Measurements from ENCODE around the gene CLCN2.

Gene CLCN2

DNA sequence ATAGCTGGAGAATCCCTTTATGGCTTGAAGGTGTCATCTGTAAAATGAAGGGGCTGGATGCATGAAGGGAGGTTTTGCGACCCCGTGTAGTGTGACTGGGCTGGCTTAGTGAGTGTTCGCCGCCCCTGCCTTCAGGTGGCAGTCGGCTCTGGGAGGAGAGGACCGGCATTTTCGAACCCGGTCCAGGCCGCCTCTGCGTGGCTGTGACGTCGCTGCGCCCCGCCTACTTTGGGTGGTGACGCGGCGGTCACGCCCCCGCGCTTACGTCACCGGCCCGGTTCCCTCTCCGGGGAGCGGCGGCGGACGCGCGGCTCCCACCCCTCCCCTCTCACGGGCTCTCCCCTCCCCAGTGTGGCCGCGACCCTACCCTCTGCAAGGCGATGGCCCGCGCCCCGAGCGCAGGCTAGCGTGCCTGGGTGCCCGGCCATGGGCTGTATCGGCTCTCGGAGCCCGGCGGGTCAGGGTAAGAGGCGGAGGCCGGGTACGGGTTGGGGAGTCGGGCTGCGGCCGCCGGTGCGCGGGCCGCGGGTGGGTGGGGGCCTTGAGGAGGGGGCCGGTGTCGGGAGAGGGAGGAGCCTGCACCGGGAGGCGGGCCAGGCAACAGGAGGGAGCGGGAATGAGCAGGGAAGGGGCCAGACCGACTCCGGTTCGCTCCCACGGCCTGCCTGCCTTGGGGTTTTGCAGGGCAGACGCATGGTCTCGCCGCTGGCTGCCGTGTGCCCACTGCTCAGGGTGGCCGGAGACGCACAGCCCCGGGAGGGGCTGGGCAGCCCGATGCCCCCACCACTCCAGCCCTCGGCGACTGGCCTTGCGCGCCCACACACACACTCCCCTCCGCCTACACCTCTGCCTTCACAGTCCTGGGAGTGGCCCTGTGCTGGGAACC is 25.5 kb downstream of the CLCN2 start:
- Histone ChIP-seq H3K27ac (peak overlapping the region; percentile 60 to 99 (median 95)), H3K4me3 (peak overlapping the region; percentile 55 to 91 (median 78))

DNA sequence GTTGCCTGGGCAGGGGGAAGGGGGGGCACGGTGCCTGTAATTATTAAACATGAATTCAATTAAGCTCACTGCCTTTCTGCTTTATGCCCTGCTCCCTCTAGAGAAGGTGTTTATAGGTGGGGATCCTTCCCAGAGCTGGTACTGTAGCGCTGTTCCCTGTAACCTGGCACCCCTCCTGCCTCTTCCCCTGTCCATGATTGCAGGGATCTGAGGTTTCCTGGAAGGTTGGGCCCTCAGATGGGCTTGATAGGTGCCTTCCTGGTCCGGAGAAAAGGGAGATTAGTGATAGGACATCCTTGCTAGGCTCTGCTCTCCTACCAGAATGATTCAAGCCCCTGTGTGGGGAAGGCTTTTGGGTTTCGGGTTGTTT is 26.1 kb downstream of the CLCN2 start:
- peak overlapping the region in 20 of 21 experiments; percentile 60 to 99 (median 96) for H3K27ac ChIP-seq
- H3K4me3 ChIP-seq, result peak overlapping the region in 6 of 7 experiments; percentile 55 to 91 (median 82)

DNA sequence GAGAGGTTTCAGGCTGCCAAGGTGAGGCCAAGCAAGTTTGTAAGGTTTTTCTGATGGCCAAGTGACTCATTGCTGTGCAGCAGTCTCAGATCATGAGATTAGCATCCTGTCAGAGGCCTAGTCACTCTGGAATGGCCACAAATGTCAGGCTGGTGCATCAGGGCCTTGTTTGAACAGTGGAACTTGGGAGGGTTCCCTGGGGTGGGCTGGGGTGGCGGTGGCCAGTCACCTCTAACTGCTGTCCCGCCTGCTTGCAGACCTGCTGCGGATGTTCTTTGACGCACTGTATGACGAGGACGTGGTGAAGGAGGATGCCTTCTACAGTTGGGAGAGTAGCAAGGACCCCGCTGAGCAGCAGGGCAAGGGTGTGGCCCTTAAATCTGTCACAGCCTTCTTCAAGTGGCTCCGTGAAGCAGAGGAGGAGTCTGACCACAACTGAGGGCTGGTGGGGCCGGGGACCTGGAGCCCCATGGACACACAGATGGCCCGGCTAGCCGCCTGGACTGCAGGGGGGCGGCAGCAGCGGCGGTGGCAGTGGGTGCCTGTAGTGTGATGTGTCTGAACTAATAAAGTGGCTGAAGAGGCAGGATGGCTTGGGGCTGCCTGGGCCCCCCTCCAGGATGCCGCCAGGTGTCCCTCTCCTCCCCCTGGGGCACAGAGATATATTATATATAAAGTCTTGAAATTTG is 26.8 kb downstream of the CLCN2 start:
- Histone ChIP-seq H3K4me3 (no peak overlapping the region), H3K27ac (peak overlapping the region in 18 of 21 experiments; percentile 34 to 99 (median 96))

DNA sequence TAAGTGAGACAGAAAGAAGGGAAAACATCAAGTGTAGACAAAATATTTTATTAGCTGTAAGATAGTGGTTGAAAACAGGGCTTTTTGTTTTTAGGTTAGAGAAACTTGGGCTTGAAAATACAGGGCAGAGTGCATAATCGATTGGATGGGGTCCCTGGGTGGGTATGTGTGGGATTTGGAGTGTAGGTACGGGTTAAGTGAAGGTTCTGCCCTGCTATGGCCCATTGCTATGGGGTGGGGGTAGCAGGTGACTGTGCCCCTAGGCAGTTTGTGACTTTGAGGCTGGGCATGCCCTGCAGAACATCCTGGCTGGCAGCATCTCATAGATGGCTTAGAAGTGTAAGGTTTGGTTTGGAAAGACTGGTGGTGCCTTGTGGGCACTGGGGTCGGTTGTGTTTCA is 27.7 kb downstream of the CLCN2 start:
- no peak overlapping the region for H3K4me3 ChIP-seq
- peak overlapping the region in 15 of 21 experiments; percentile 26 to 99 (median 62) for H3K27ac ChIP-seq

DNA sequence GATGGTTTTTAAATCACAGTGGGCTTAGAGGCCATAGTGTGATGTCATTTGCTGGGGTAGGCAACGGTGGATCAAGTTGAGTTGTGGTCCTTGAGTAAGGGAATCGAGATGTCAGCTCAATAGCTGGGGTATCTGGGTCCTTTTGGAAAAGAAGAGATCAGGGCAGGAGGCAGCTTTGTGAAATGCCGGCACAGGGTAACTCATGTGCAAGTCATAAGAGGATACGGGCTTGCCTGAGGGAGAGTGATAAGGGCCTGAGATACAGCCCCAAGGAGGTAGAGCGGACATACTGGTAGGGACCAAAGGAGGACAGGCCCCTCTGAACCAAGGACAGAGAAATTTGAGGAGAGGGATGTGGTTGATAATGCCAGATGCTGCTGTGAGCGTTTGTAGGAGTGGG is 28.2 kb downstream of the CLCN2 start:
- Histone ChIP-seq H3K4me3 (no peak overlapping the region), H3K27ac (peak overlapping the region in 16 of 21 experiments; percentile 1 to 99 (median 60))

DNA sequence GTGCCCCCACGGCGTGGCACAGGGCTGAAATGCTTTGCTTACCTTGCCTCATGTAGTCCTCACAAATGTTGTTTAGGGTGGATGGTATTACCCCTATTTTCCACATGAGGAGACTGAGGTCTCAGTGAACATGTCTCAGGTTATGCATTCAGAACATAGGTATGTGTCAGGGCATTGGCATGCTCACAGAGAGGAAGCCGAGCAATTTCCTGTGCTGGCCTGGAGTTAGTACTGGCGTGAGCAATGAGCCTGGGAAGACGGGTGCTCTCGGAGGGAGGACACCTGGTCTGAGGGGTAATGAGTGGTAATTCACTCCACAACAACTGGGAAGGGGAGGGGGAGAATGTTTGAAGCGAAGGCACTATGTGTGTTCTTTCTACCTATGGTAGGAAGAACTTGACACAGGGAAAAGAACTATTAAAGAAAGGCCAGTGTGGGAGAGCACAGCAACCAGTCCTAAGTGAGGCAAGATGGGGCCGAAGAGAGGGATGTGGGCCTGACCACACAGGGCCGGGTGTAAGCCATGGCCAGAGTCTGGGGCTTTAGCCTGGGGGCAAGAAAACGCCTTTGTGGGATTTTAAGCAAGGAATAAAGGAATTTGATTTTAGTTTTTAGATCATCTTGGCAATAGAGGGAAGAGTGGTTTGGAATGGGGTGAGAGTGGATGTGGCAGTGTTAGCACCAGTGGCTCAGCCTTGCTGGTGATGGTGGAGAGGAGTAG is 28.9 kb downstream of the CLCN2 start:
- peak overlapping the region in 16 of 21 experiments; percentile 1 to 99 (median 60) for H3K27ac ChIP-seq
- H3K4me3 ChIP-seq, result no peak overlapping the region

DNA sequence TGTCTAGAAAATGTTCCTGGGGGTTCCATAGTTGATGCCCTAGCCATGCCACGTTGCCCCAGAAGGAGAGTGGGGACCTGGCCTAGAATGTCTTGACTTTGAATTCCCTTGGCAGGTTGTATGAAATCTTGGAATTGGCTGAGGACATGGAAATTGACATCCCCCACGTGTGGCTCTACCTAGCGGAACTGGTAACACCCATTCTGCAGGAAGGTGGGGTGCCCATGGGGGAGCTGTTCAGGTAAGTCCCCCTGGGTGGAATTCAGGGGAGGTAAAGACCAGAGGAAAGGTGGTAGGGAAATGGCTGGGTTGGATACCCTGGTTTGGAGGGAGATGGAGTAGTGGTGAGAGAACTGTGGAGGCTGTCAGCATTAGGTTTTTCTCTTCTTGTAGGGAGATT is 32.9 kb downstream of the CLCN2 start:
- Histone ChIP-seq H3K4me3 (no peak overlapping the region), H3K27ac (peak overlapping the region in 1 of 21 experiments; percentile 11)

DNA sequence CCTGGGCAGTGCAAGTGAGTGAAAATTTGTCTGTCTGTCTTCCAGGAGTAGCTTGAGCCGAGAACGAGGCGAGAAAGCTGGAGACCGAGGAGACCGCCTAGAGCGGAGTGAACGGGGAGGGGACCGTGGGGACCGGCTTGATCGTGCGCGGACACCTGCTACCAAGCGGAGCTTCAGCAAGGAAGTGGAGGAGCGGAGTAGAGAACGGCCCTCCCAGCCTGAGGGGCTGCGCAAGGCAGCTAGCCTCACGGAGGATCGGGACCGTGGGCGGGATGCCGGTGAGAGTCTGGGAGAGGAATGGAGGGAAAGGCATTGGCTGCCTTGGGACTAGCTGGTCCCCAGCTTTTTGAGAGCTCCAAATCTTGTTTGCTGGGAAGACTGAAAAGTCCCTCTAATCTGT is 34.2 kb downstream of the CLCN2 start:
- Histone ChIP-seq H3K27ac (no peak overlapping the region), H3K4me3 (no peak overlapping the region)

DNA sequence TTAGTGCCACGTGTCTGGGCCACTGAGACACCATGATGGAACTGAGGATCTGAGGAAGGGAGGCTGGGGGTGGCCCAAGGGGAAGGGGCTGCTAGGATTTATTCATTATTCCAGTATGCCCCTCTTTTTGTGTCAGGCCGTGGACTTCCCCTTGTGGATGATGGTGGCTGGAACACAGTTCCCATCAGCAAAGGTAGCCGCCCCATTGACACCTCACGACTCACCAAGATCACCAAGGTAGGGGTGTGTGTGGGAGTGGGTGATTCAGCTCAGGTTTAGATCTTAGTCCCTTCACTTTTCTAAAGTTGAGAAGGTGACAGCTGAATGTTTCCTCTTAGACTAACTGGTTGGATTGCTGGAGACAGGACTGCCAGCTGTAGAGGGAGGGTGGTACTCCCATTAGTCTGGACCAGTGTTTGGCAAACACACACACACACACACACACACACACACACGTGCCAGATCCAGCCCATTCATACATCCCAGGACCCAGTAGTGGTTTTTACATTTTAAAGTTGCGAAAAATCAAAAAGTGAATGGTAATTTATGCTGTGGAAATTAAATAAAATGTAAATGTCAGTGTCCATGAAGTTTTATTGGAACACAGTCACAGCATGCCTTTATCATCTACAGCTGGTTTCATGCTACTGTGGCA is 35.6 kb downstream of the CLCN2 start:
- Histone ChIP-seq H3K4me3 (no peak overlapping the region), H3K27ac (peak overlapping the region in 1 of 21 experiments; percentile 24)

DNA sequence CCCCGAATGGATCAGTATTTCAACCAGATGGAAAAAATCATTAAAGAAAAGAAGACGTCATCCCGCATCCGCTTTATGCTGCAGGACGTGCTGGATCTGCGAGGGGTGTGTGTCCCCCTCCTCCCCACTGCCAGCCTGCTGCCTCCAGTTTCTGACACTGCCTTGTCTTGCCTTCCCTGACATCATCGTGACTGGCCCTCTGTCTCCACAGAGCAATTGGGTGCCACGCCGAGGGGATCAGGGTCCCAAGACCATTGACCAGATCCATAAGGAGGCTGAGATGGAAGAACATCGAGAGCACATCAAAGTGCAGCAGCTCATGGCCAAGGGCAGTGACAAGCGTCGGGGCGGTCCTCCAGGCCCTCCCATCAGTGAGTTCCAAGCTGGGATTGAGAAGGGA is 36.1 kb downstream of the CLCN2 start:
- Histone ChIP-seq H3K4me3 (no peak overlapping the region), H3K27ac (peak overlapping the region in 2 of 21 experiments; percentile 6 to 24)

DNA sequence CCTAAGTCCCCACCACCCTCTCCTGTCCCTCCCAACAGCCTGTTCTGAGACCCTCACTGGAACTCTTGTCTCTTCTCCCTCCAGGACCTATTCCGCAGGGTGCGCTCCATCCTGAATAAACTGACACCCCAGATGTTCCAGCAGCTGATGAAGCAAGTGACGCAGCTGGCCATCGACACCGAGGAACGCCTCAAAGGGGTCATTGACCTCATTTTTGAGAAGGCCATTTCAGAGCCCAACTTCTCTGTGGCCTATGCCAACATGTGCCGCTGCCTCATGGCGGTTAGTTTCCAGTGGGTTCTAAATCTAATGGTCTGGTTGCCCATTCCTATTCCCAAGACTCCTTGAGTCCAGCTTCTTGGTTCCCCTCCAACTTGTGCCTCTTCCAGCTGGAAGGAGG is 37.7 kb downstream of the CLCN2 start:
- H3K27ac ChIP-seq, result peak overlapping the region in 1 of 21 experiments; percentile 0
- H3K4me3 ChIP-seq, result no peak overlapping the region

DNA sequence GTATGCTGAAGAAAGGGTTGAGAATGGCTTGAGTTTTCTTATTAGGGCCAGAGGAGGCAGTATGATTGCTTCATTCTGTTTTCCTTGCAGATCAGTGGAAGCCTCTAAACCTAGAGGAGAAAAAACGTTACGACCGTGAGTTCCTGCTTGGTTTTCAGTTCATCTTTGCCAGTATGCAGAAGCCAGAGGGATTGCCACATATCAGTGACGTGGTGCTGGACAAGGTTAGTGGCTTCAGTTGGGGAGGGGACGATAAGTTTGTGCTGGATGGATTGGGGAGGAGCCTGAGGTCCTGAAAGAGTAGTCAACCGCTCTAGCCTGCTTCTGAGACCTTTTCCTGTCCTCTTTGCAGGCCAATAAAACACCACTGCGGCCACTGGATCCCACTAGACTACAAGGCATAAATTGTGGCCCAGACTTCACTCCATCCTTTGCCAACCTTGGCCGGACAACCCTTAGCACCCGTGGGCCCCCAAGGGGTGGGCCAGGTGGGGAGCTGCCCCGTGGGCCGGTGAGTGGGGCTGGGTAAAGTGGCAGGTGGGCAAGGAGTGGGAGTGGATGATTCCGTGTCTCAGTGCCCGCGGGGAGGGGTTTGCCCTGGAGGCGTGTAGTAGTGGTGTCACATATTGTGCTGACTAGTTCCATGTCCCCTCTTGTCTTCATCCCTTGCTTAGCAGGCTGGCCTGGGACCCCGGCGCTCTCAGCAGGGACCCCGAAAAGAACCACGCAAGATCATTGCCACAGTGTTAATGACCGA is 38.5 kb downstream of the CLCN2 start:
- H3K4me3 ChIP-seq, result no peak overlapping the region
- H3K27ac ChIP-seq, result peak overlapping the region in 2 of 21 experiments; percentile 38 to 49

DNA sequence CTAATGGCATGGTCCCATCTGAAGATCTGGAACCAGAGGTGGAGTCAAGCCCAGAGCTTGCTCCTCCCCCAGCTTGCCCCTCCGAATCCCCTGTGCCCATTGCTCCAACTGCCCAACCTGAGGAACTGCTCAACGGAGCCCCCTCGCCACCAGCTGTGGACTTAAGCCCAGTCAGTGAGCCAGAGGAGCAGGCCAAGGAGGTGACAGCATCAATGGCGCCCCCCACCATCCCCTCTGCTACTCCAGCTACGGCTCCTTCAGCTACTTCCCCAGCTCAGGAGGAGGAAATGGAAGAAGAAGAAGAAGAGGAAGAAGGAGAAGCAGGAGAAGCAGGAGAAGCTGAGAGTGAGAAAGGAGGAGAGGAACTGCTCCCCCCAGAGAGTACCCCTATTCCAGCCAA is 39.7 kb downstream of the CLCN2 start:
- H3K27ac ChIP-seq, result peak overlapping the region in 7 of 21 experiments; percentile 5 to 91 (median 36)

DNA sequence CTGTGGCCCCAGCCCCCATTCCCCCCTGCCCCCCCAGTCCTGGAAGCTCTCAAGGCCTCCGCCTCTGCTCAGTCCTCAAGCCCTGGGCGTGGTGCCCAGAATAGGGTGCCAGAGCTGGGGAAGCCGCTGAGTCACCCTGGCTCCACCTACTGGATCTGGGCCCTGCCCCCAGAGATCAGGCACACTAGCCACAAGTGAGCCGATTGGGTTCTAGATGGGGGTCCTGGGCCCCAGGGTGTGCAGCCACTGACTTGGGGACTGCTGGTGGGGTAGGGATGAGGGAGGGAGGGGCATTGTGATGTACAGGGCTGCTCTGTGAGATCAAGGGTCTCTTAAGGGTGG is 41.3 kb downstream of the CLCN2 start:
- Histone ChIP-seq H3K27ac (peak overlapping the region in 20 of 21 experiments; percentile 62 to 96 (median 88)), H3K4me3 (peak overlapping the region; percentile 3 to 41 (median 30))

More for the DNA sequence above, 39.7 kb downstream of the CLCN2 start:
- no peak overlapping the region for H3K4me3 ChIP-seq

DNA sequence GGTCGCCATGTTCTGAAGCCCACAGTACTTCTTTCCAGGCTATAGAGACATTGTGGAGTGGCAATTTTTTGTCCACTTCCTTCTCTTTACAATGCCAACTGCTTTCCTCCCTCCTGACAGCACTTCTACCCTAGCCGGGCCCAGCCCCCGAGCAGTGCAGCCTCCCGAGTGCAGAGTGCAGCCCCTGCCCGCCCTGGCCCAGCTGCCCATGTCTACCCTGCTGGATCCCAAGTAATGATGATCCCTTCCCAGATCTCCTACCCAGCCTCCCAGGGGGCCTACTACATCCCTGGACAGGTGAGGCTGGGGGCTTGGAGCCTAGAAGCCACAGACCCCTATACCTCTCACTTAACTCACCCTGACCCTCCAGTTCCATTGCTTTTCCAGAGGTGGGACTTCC is 44.2 kb downstream of the CLCN2 start:
- H3K27ac ChIP-seq, result peak overlapping the region in 8 of 21 experiments; percentile 25 to 99 (median 70)
- H3K4me3 ChIP-seq, result no peak overlapping the region

DNA sequence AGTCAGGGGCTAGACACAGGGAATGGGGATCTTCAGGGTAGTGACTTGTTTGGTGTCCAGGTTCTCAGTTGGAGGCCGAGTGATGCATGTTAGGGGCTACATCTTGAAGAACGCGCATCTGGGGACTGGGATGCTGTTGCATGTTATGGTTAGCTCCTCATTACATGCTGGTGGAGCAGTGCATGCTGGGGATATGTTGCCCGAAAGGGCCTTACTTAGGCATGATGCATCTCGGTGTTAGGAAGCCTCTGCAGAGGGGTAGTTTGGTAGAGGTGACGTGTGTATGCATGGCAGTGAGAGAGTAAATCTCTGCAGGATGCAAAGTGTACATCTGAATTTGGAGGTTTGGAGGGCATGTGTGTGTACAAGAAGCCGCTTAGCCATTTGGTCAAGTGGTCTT is 44.6 kb downstream of the CLCN2 start:
- Histone ChIP-seq H3K27ac (peak overlapping the region in 11 of 21 experiments; percentile 94 to 100 (median 96)), H3K4me3 (peak overlapping the region in 4 of 7 experiments; percentile 70 to 85 (median 77))

DNA sequence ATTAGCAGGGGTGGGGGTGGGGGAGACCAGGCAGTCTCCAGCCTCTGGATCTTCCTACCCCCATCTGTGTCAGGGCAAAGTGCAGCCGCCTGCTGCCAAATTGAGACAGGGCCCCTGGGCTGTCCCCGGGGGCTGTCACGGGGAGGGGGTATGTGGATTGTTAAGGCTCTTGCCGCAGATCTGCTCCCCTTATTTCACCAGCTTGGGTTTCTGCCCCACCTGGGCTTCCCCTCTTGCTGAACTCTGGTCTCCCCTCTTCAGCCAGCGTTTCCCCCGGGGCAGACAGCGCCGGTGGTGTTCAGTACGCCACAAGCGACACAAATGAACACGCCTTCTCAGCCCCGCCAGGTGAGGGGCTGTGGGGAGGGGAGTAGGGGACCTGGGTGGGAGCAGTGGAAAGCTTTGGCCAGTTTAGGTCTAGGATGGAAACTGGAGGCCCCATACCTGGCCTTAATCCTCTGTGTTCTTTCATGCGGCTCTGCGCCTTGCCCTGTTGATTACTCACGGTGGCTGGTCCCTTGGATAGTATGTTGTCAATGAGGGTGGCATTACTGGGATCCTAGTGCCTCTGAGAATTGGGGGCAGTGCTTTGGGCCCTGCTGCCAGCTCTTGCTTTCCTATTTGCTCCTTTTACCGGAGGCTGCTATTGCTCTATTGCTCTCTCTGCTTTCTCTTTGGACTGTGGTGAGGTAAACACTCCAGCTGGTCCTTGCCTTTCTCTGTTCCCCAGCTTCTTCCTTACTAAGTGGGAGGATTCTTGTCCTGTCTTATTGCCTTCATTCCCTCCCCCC is 45.3 kb downstream of the CLCN2 start:
- Histone ChIP-seq H3K4me3 (peak overlapping the region; percentile 70 to 85 (median 83)), H3K27ac (peak overlapping the region; percentile 86 to 100 (median 97))

DNA sequence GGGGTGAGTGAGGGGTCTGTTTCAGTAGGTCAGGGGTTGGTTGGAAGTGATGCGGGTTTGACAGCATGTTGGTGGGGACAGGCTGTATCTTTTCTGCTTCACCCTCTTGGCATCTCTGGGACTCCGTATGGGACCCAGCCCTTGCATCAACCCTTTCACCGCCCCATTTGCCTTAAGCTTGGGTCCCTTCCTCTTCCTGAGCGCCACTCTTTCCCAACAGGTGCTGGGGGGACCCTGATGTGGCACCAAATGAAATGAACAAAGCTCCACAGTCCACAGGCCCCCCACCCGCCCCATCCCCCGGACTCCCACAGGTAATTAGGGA is 45.9 kb downstream of the CLCN2 start:
- peak overlapping the region; percentile 70 to 85 (median 83) for H3K4me3 ChIP-seq
- peak overlapping the region; percentile 86 to 100 (median 97) for H3K27ac ChIP-seq

Measured in skin epidermis (tissue), 12 donors.